Fibroblast of lung (primary cell): ENCODE results near the gene AP4S1.

ENCODE experiments used
- CTCF ChIP-seq, 2 donors: IDR thresholded peaks in 1 of 2; conservative IDR thresholded peaks in 1 of 2; 1 replicate in 1 of 2; 2 replicates in 1 of 2; pipeline ENCODE4 v1.5.1; 2011 to 2012; ENCODE audit warnings: low read length in 2 of 2, control low read depth in 1 of 2, inconsistent platforms in 1 of 2, low read depth in 1 of 2, mild to moderate bottlenecking in 1 of 2
- EZH2 ChIP-seq: IDR thresholded peaks from 2 replicates; pipeline ENCODE4 v1.5.1; 2012; ENCODE audit warnings: low read length, control low read depth, mild to moderate bottlenecking; ENCODE audit errors: missing control alignments

- no peak for TF ChIP-seq CTCF (conservative IDR thresholded peaks at IDR 0.05 in 1 of 2, IDR thresholded peaks at IDR 0.05 in 1 of 2; ENCODE audit: low read depth in 1 of 2, low read length in 2 of 2)
- no peak for TF ChIP-seq EZH2
These were observed 22.1 kb downstream of the AP4S1 start for GRCh38 chr14:31047503-31047902.
